ENCODE measurements around the gene TMEM198. TPM values are rescaled to one million over a fixed set of nuclear protein-coding genes. Genes with fewer than 3 reads are reported as not detected.
A peak's percentile ranks its signal among the peaks of the same experiment; 100 is the strongest.

TMEM198 gene
- total RNA-seq, 1 donor from 2014 or later: 6.1 TPM

DNA sequence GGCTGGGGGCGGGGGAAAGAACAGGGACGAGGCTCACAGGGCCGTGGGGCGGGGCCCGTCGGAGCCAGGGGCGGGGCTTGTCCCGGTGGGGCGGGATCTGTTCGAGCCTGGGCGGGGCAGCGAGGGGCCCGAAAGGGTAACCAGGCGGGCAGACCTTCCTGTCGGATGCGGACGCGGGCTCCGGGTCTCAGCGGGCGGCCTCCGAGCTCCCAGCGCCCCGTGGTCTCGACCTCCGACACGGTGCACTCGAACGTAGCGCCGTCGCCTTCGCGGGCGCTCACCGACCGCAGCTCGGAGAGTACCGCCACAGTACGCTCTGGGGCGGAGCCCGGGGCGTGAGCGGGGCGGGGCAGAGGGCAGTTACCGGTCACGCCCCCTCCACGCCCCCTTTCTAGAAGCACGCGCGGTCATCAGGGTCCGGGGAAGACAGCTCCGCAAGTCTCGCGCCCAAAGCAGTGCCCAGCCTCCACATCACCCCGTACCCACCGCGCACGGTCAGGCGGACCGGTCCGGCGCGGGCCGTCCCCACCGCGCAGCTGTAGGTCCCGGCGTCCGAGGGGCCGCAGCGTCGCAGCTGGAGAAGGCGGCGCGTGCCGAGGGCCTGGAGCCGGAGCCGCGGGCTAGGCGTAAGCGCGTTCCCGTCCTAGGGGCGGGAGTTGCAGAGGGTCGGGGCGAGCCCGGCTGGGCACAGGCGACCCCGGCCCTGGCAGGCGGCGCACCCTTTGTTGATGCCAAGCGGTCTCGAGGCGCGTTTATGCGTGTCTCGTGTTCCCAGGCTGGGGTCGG, 8.7 kb downstream of the TMEM198 start:
- no peaks in the 10 kb centered on the region for H3K27me3 Mint-ChIP-seq (ENCODE audit: low read depth)
- H3K4me1 Mint-ChIP-seq (ENCODE audit: low read depth): peaks cover 15% of the 10 kb centered on the region
- TF ChIP-seq CTCF (IDR thresholded peaks at IDR 0.05): no peak
- DNase-seq (ENCODE audit: low spot score): peak; percentile 93
- H3K9me3 Mint-ChIP-seq (ENCODE audit: low read depth): no peaks in the 10 kb centered on the region
- no peak overlapping the region for H3K27ac Mint-ChIP-seq (ENCODE audit: unreplicated experiment)
- peaks cover 9% of the 10 kb centered on the region for H3K36me3 Mint-ChIP-seq (ENCODE audit: low read depth)
- H3K4me3 Mint-ChIP-seq (ENCODE audit: unreplicated experiment): peak overlapping the region; percentile 76

DNA sequence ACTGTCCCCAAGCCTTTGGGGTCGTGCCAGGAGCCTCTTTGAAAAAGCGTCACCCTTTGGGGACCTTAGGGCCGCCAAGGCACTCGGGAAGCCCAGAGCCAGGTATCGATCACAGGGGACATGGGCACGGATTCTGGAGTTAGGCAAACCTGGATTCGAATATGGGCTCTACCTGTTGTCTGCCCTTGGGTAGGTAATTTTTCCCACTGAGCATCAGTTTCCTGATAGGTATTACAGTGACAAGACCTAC, 9.3 kb downstream of the TMEM198 start:
- H3K4me3 Mint-ChIP-seq (ENCODE audit: unreplicated experiment): no peak overlapping the region

GRCh38 chr2:219553463-219553963, 9.7 kb downstream of the TMEM198 start:
- no peak for TF ChIP-seq CTCF (IDR thresholded peaks at IDR 0.05)
- Mint-ChIP-seq H3K9me3 (ENCODE audit: low read depth) (no peaks in the 10 kb centered on the region), H3K36me3 (ENCODE audit: low read depth) (peaks cover 7% of the 10 kb centered on the region), H3K27ac (ENCODE audit: unreplicated experiment) (no peak overlapping the region), H3K4me1 (ENCODE audit: low read depth) (peaks cover 15% of the 10 kb centered on the region), H3K4me3 (ENCODE audit: unreplicated experiment) (no peak overlapping the region), H3K27me3 (ENCODE audit: low read depth) (no peaks in the 10 kb centered on the region)
- no peak for DNase-seq (ENCODE audit: low spot score)

More for the DNA sequence above, 9.3 kb downstream of the TMEM198 start:
- Mint-ChIP-seq H3K27ac (ENCODE audit: unreplicated experiment) (no peak overlapping the region), H3K27me3 (ENCODE audit: low read depth) (no peaks in the 10 kb centered on the region), H3K36me3 (ENCODE audit: low read depth) (peaks cover 9% of the 10 kb centered on the region), H3K4me1 (ENCODE audit: low read depth) (peaks cover 15% of the 10 kb centered on the region), H3K9me3 (ENCODE audit: low read depth) (no peaks in the 10 kb centered on the region)
- no peak for DNase-seq (ENCODE audit: low spot score)
- TF ChIP-seq CTCF (IDR thresholded peaks at IDR 0.05): no peak

DNA sequence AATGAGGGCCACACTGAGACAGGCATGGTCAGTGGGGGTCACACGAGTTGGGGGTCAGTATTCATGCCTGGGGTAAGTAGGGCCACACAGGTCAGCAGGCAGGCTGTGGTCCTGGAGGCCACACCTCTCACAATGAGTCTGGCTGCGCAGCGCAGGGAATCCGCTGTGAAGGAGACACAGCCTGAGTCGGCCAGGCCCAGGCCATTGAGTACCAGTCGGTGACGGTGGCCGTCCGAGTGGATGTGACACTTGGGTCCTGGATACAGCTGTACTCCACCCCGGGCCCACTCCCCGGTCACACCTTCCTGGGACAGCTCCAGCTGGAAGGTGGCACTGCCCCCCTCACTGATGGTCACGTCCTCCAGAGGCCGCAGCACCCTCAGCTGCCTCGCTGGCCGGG, 10.5 kb downstream of the TMEM198 start:
- peaks cover 15% of the 10 kb centered on the region for H3K4me1 Mint-ChIP-seq (ENCODE audit: low read depth)
- no peak for TF ChIP-seq CTCF (IDR thresholded peaks at IDR 0.05)
- H3K36me3 Mint-ChIP-seq (ENCODE audit: low read depth): peaks cover 4% of the 10 kb centered on the region
- no peaks in the 10 kb centered on the region for H3K27me3 Mint-ChIP-seq (ENCODE audit: low read depth)
- no peaks in the 10 kb centered on the region for H3K9me3 Mint-ChIP-seq (ENCODE audit: low read depth)
- no peak overlapping the region for H3K4me3 Mint-ChIP-seq (ENCODE audit: unreplicated experiment)
- no peak overlapping the region for H3K27ac Mint-ChIP-seq (ENCODE audit: unreplicated experiment)
- DNase-seq (ENCODE audit: low spot score): peak; percentile 95

- no peak for TF ChIP-seq CTCF (IDR thresholded peaks at IDR 0.05)
- Mint-ChIP-seq H3K4me3 (ENCODE audit: unreplicated experiment) (no peak overlapping the region), H3K36me3 (ENCODE audit: low read depth) (peaks cover 4% of the 10 kb centered on the region), H3K9me3 (ENCODE audit: low read depth) (no peaks in the 10 kb centered on the region), H3K27me3 (ENCODE audit: low read depth) (no peaks in the 10 kb centered on the region), H3K4me1 (ENCODE audit: low read depth) (peaks cover 15% of the 10 kb centered on the region), H3K27ac (ENCODE audit: unreplicated experiment) (no peak overlapping the region)
- DNase-seq (ENCODE audit: low spot score): no peak
These were observed 12.1 kb downstream of the TMEM198 start for GRCh38 chr2:219555956-219556355.
